Fibroblast of pulmonary artery (primary cell): Measurements from ENCODE around the gene SH2D6.

Experiments
- DNase-seq: peaks from one replicate; pipeline ENCODE4 v3.0.0-alpha.2; 2010; ENCODE audit warnings: low read depth
- H3K4me3 ChIP-seq: replicated peaks from 2 replicates; pipeline ENCODE4 v1.5.1; 2011; ENCODE audit warnings: low read depth, mild to moderate bottlenecking, control low read depth, low read length, moderate library complexity
- TF ChIP-seq, protein P1 (sequence below): IDR thresholded peaks from 2 replicates; pipeline ENCODE4 v1.5.1; 2011; ENCODE audit warnings: mild to moderate bottlenecking, control low read depth, low read length, inconsistent platforms; ENCODE audit errors: missing control alignments

Gene SH2D6

GRCh38 chr2:85441864-85442263 is 23.4 kb downstream of the SH2D6 start:
- TF ChIP-seq, protein P1, sequence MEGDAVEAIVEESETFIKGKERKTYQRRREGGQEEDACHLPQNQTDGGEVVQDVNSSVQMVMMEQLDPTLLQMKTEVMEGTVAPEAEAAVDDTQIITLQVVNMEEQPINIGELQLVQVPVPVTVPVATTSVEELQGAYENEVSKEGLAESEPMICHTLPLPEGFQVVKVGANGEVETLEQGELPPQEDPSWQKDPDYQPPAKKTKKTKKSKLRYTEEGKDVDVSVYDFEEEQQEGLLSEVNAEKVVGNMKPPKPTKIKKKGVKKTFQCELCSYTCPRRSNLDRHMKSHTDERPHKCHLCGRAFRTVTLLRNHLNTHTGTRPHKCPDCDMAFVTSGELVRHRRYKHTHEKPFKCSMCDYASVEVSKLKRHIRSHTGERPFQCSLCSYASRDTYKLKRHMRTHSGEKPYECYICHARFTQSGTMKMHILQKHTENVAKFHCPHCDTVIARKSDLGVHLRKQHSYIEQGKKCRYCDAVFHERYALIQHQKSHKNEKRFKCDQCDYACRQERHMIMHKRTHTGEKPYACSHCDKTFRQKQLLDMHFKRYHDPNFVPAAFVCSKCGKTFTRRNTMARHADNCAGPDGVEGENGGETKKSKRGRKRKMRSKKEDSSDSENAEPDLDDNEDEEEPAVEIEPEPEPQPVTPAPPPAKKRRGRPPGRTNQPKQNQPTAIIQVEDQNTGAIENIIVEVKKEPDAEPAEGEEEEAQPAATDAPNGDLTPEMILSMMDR = no peak

GRCh38 chr2:85444629-85445172 is 26.2 kb downstream of the SH2D6 start:
- H3K4me3 ChIP-seq = no peak overlapping the region
- TF ChIP-seq, protein P1 = no peak
- peak; percentile 42 for DNase-seq

More at GRCh38 chr2:85441864-85442263, 23.4 kb downstream of the SH2D6 start:
- DNase-seq = no peak
- H3K4me3 ChIP-seq = no peak overlapping the region

- TF ChIP-seq, protein P1 = no peak
- peak; percentile 84 for DNase-seq
- H3K4me3 ChIP-seq = no peak overlapping the region
Measured at GRCh38 chr2:85445316-85446295, 27.1 kb downstream of the SH2D6 start.

GRCh38 chr2:85446296-85447221 is 28.0 kb downstream of the SH2D6 start:
- no peak overlapping the region for H3K4me3 ChIP-seq
- DNase-seq = no peak
- TF ChIP-seq, protein P1 = no peak

- DNase-seq = no peak
- H3K4me3 ChIP-seq = no peak overlapping the region
- TF ChIP-seq, protein P1 = no peak
Measured at GRCh38 chr2:85447222-85447585, 28.7 kb downstream of the SH2D6 start.

- TF ChIP-seq, protein P1 = no peak
- DNase-seq = no peak
- no peak overlapping the region for H3K4me3 ChIP-seq
Measured at GRCh38 chr2:85448461-85449213, 30.1 kb downstream of the SH2D6 start.
